Mesothelial cell of epicardium (in vitro differentiated cells): ENCODE results near the gene AFM. TPM values are rescaled to one million over a fixed set of nuclear protein-coding genes. Genes with fewer than 3 reads are reported as not detected.

Source experiments
- DNase-seq, 2 experiments: peaks; one replicate each; pipeline ENCODE4 v3.0.0; 2021; ENCODE audit warnings: low spot score in 2 of 2; ENCODE audit not compliant: unreplicated experiment in 2 of 2
- H3K27ac Mint-ChIP-seq: 2 replicates; pipeline ENCODE4 v1.8.0; 2021; ENCODE audit warnings: mixed read lengths
- H3K27me3 Mint-ChIP-seq: 2 replicates; pipeline ENCODE4 v1.8.0; 2021; ENCODE audit warnings: low read depth, mixed read lengths
- H3K36me3 Mint-ChIP-seq: 2 replicates; pipeline ENCODE4 v1.8.0; 2021; ENCODE audit warnings: mixed read lengths
- H3K4me1 Mint-ChIP-seq: 2 replicates; pipeline ENCODE4 v1.8.0; 2021; ENCODE audit warnings: mixed read lengths
- H3K4me3 Mint-ChIP-seq: 2 replicates; pipeline ENCODE4 v1.8.0; 2021; ENCODE audit warnings: mild to moderate bottlenecking, moderate library complexity, mixed read lengths
- H3K9me3 Mint-ChIP-seq: 2 replicates; pipeline ENCODE4 v1.8.0; 2021; ENCODE audit warnings: mixed read lengths
- CTCF ChIP-seq: fragments of 200-600 bp; sonication (generic); IDR thresholded peaks from one replicate; pipeline ENCODE4 v1.5.0; 2021; ENCODE audit warnings: antibody characterized with exemption; ENCODE audit not compliant: unreplicated experiment
- total RNA-seq: library from RNA; stranded (reverse); gene quantifications from 3 replicates; pipeline ENCODE4 v1.2.1, GENCODE V29; 2021

The AFM gene
- total RNA-seq, 1 donor from 2014 or later = not detected

DNA sequence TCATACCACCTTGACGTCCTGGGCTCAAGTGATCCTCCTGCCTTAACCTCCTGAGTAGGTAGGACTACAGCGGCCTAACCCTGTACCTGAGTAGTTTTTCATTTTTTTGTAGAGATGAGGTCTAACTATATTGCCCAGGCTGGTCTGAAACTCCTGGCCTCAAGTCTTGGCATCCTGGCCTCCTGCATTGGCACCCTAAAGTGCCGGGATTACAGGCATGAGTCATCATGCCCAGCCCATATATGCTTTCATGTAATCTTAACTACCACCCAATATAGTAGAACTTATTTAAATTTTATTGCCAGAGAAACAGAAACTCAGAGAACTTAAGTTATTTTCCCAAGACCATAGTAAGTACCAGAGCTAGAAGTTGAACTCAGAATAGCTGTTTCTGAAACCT lies 27.1 kb downstream of the AFM start:
- Mint-ChIP-seq H3K36me3 (no peaks in the 10 kb centered on the region), H3K4me1 (no peaks in the 10 kb centered on the region), H3K9me3 (no peaks in the 10 kb centered on the region), H3K4me3 (no peak overlapping the region), H3K27ac (no peak overlapping the region), H3K27me3 (peaks cover 4% of the 10 kb centered on the region)
- no peak for DNase-seq
- TF ChIP-seq CTCF = no peak

- DNase-seq = no peak
- Mint-ChIP-seq H3K27ac (no peak overlapping the region), H3K4me3 (no peak overlapping the region), H3K27me3 (peaks cover 25% of the 10 kb centered on the region), H3K9me3 (peaks cover 7% of the 10 kb centered on the region), H3K4me1 (peaks cover 2% of the 10 kb centered on the region), H3K36me3 (no peaks in the 10 kb centered on the region)
- TF ChIP-seq CTCF = no peak
These were observed 36.8 kb downstream of the AFM start for GRCh38 chr4:73518340-73518739.

GRCh38 chr4:73520821-73521220 lies 39.3 kb downstream of the AFM start:
- no peak overlapping the region for H3K27ac Mint-ChIP-seq
- H3K4me1 Mint-ChIP-seq = peaks cover 8% of the 10 kb centered on the region
- H3K4me3 Mint-ChIP-seq = no peak overlapping the region
- no peak for DNase-seq
- TF ChIP-seq CTCF = no peak
- no peaks in the 10 kb centered on the region for H3K36me3 Mint-ChIP-seq
- H3K27me3 Mint-ChIP-seq = peaks cover 10% of the 10 kb centered on the region
- peaks cover 7% of the 10 kb centered on the region for H3K9me3 Mint-ChIP-seq

DNA sequence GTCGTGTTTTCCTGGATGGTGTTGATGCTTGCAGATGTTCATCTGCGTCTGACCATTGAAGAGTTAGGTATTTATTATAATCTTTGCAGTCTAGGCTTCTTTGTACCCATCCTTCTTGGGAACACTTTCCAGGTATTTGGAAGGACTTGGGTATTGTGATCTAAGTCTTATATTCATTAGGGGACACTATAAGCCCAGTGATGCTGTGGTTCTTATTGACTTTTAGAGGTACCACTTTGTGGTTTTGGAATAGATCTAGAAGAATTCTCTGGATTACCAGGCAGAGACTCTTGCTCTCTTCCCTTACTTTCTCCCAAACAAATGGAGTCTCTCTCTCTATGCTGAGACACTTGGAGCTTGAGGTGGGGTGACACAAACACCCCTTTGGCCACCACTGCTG lies 41.6 kb downstream of the AFM start:
- H3K27ac Mint-ChIP-seq = no peak overlapping the region
- no peaks in the 10 kb centered on the region for H3K36me3 Mint-ChIP-seq
- peaks cover 7% of the 10 kb centered on the region for H3K9me3 Mint-ChIP-seq
- no peak for DNase-seq
- no peak for TF ChIP-seq CTCF
- no peak overlapping the region for H3K4me3 Mint-ChIP-seq
- no peaks in the 10 kb centered on the region for H3K27me3 Mint-ChIP-seq
- peaks cover 25% of the 10 kb centered on the region for H3K4me1 Mint-ChIP-seq

DNA sequence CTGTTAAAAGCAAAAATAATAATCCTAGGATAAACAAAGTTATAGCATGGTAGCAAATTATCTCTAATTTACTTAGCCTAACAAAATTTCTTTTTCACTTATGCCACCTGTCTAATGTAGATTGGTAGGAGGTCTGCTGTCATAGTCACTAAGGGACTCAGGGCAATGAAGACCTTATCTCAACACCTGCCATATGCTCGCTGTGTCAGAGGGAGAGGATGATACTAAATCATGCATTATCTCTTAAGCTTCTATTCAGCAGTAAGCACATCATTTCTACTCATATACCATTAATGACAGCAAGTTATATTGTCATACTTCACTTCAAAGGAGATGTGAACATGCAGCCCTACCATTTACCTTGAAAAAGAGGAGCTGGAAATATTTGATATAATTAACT lies 44.1 kb downstream of the AFM start:
- TF ChIP-seq CTCF = no peak
- Mint-ChIP-seq H3K27me3 (no peaks in the 10 kb centered on the region), H3K4me3 (no peak overlapping the region), H3K9me3 (no peaks in the 10 kb centered on the region), H3K4me1 (peaks cover 34% of the 10 kb centered on the region), H3K27ac (no peak overlapping the region), H3K36me3 (no peaks in the 10 kb centered on the region)
- DNase-seq = no peak

- Mint-ChIP-seq H3K36me3 (no peaks in the 10 kb centered on the region), H3K27me3 (no peaks in the 10 kb centered on the region), H3K4me3 (no peak overlapping the region), H3K27ac (no peak overlapping the region), H3K9me3 (peaks cover 4% of the 10 kb centered on the region), H3K4me1 (peaks cover 32% of the 10 kb centered on the region)
- DNase-seq = no peak
- no peak for TF ChIP-seq CTCF
These were observed 45.7 kb downstream of the AFM start for GRCh38 chr4:73527196-73527595.
